SK-N-SH (cell line): ENCODE measurements around the gene SLC5A7. TPM values are rescaled to one million over a fixed set of nuclear protein-coding genes. Genes with fewer than 3 reads are reported as not detected.

Experiments
- CTCF ChIA-PET: fragments of 300-600, 350-600 bp; formaldehyde crosslinking; extraction: SDS; loops from one replicate; lab custom pipeline; 2021; lab: Yijun Ruan, JAX
- POLR2A ChIA-PET: fragments of 350-600 bp; sonication (Branson Sonifier 250); formaldehyde crosslinking; extraction: SDS; loops from one replicate; lab custom pipeline; 2020; ENCODE audit warnings: antibody characterized with exemption, inconsistent platforms; lab: Yijun Ruan, JAX
- DNase-seq: peaks from one replicate; pipeline ENCODE4 v3.0.0; 2012
- H2AFZ ChIP-seq: fragments of 200-600 bp; sonication (generic); 2 replicates; pipeline ENCODE4 v1.8.1; 2016; ENCODE audit warnings: antibody characterized with exemption, mild to moderate bottlenecking, low read depth
- H3F3A ChIP-seq: fragments of 200-600 bp; sonication (generic); replicated peaks from 2 replicates; pipeline ENCODE3; 2016; ENCODE audit warnings: antibody characterized with exemption, mild to moderate bottlenecking; ENCODE audit not compliant: insufficient read depth
- H3K27ac ChIP-seq, 2 experiments: fragments of 200-500 bp in 1 of 2; fragments of 200-600 bp in 1 of 2; sonication (Bioruptor generic) in 1 of 2; sonication (generic), shearing (Covaris generic) in 1 of 2; 2 replicates each; pipeline versions ENCODE4 v1.5.1 to v1.6.1; 2014 to 2016; ENCODE audit warnings: low read depth in 2 of 2, inconsistent platforms in 1 of 2, low read length in 1 of 2, mild to moderate bottlenecking in 1 of 2, mixed read lengths in 1 of 2
- H3K27me3 ChIP-seq: fragments of 200-600 bp; sonication (generic), shearing (Covaris generic); 2 replicates; pipeline ENCODE4 v1.6.1; 2016; ENCODE audit warnings: mixed run types; ENCODE audit not compliant: insufficient read depth
- H3K36me3 ChIP-seq, 2 experiments: fragments of 200-500 bp in 1 of 2; fragments of 200-600 bp in 1 of 2; sonication (Bioruptor generic) in 1 of 2; sonication (generic) in 1 of 2; replicated peaks in 1 of 2; 2 replicates each; pipeline versions ENCODE3 to v1.5.1; 2014 to 2016; ENCODE audit warnings: low read length in 1 of 2, mild to moderate bottlenecking in 1 of 2; ENCODE audit not compliant: insufficient read depth in 2 of 2, control insufficient read depth in 1 of 2
- H3K4me1 ChIP-seq, 2 experiments: fragments of 200-500 bp in 1 of 2; fragments of 200-600 bp in 1 of 2; sonication (Bioruptor generic) in 1 of 2; sonication (generic), shearing (Covaris generic) in 1 of 2; 2 replicates each; pipeline versions ENCODE4 v1.5.1 to v1.6.1; 2014 to 2016; ENCODE audit warnings: low read depth in 1 of 2, low read length in 1 of 2, mixed run types in 1 of 2; ENCODE audit not compliant: insufficient read depth in 2 of 2, control insufficient read depth in 1 of 2
- H3K4me2 ChIP-seq: fragments of 200-600 bp; sonication (generic), shearing (Covaris generic); 2 replicates; pipeline ENCODE4 v1.6.1; 2017; ENCODE audit warnings: mixed run types
- H3K4me3 ChIP-seq, 2 experiments: fragments of 200-500 bp in 1 of 2; fragments of 200-600 bp in 1 of 2; sonication (Bioruptor generic) in 1 of 2; sonication (generic), shearing (Covaris generic) in 1 of 2; 2 replicates each; pipeline versions ENCODE4 v1.5.1 to v1.8.1; 2014 to 2016; ENCODE audit warnings: low read depth in 2 of 2, inconsistent platforms in 1 of 2, low read length in 1 of 2, mild to moderate bottlenecking in 1 of 2, mixed read lengths in 1 of 2, moderate library complexity in 1 of 2
- H3K79me2 ChIP-seq: fragments of 200-600 bp; sonication (generic); 2 replicates; pipeline ENCODE4 v1.8.1; 2017; ENCODE audit warnings: mild to moderate bottlenecking; ENCODE audit not compliant: insufficient read depth
- H3K9ac ChIP-seq: fragments of 200-600 bp; sonication (generic); 2 replicates; pipeline ENCODE4 v1.6.1; 2017; ENCODE audit warnings: mixed run types
- H3K9me2 ChIP-seq: fragments of 200-600 bp; sonication (generic); 2 replicates; pipeline ENCODE4 v1.6.1; 2017; ENCODE audit warnings: mixed run types
- H3K9me3 ChIP-seq: fragments of 200-600 bp; sonication (generic); 2 replicates; pipeline ENCODE4 v1.6.1; 2017; ENCODE audit warnings: mixed run types, mild to moderate bottlenecking, moderate library complexity
- H4K20me1 ChIP-seq: fragments of 200-600 bp; sonication (generic); 2 replicates; pipeline ENCODE4 v1.6.1; 2017; ENCODE audit warnings: mild to moderate bottlenecking, mixed run types; ENCODE audit not compliant: insufficient read depth
- CHD2 ChIP-seq: fragments of 150-350 bp; IDR thresholded peaks from 2 replicates; pipeline ENCODE4 v1.6.1; 2018; ENCODE audit warnings: low read length; ENCODE audit not compliant: partially characterized antibody
- ELF1 ChIP-seq: IDR thresholded peaks from 2 replicates; pipeline ENCODE4 v1.4.0; 2012
- FOXM1 ChIP-seq: IDR thresholded peaks from 2 replicates; pipeline ENCODE4 v1.4.0; 2012; ENCODE audit warnings: low read depth, mild to moderate bottlenecking
- GATA2 ChIP-seq: sonication (generic); formaldehyde crosslinking; IDR thresholded peaks from 2 replicates; pipeline ENCODE4 v1.5.0; 2020; ENCODE audit warnings: mild to moderate bottlenecking, missing genetic modification reagents
- MXI1 ChIP-seq: IDR thresholded peaks from 2 replicates; pipeline ENCODE4 v1.6.1; 2012; ENCODE audit warnings: mild to moderate bottlenecking, low read depth, low read length, improper control_type of control experiment
- NFIC ChIP-seq: IDR thresholded peaks from 2 replicates; pipeline ENCODE4 v1.4.0; 2012; ENCODE audit warnings: borderline replicate concordance
- NRF1 ChIP-seq: IDR thresholded peaks from 2 replicates; pipeline ENCODE4 v1.6.1; 2012; ENCODE audit warnings: low read depth, mild to moderate bottlenecking, low read length
- RAD21 ChIP-seq: IDR thresholded peaks from 2 replicates; pipeline ENCODE4 v1.6.1; 2012; ENCODE audit warnings: mild to moderate bottlenecking, low read length
- RCOR1 ChIP-seq: fragments of 150-350 bp; IDR thresholded peaks from 2 replicates; pipeline ENCODE4 v1.6.1; 2017; ENCODE audit warnings: antibody characterized with exemption, low read length
- SIN3A ChIP-seq: IDR thresholded peaks from 2 replicates; pipeline ENCODE4 v1.6.1; 2012; ENCODE audit warnings: low read depth, mild to moderate bottlenecking, low read length, moderate library complexity, borderline replicate concordance
- WGBS: methylation state at CpG from one replicate; pipeline ENCODE4 v1.1.6; 2017; ENCODE audit warnings: low lambda C conversion rate; 5-methylcytosine and 5-hydroxymethylcytosine counted together
- polyA plus RNA-seq, 3 experiments: library from polyadenylated mRNA; depleted of rRNA; stranded (reverse); fragments of >200 nt; gene quantifications; 2 replicates each; pipeline ENCODE4 v1.2.3, GENCODE V29; 2012
- TF ChIP-seq, protein P1 (sequence below): fragments of 150-350 bp; IDR thresholded peaks from 2 replicates; pipeline ENCODE4 v1.6.1; 2016; ENCODE audit warnings: mild to moderate bottlenecking, low read depth, low read length
- TF ChIP-seq, protein P2 (sequence below): fragments of 200-600 bp; sonication (generic); IDR thresholded peaks from 2 replicates; pipeline ENCODE4 v1.6.1; 2017; ENCODE audit warnings: antibody characterized with exemption, mild to moderate bottlenecking, moderate library complexity
- TF ChIP-seq, protein P3 (sequence below): IDR thresholded peaks from 2 replicates; pipeline ENCODE4 v1.4.0; 2012; ENCODE audit warnings: low read depth

The SLC5A7 gene
- polyA plus RNA-seq, 1 of the 3 experiments (the other 2 are of a cell fraction) = 0.12 TPM

DNA sequence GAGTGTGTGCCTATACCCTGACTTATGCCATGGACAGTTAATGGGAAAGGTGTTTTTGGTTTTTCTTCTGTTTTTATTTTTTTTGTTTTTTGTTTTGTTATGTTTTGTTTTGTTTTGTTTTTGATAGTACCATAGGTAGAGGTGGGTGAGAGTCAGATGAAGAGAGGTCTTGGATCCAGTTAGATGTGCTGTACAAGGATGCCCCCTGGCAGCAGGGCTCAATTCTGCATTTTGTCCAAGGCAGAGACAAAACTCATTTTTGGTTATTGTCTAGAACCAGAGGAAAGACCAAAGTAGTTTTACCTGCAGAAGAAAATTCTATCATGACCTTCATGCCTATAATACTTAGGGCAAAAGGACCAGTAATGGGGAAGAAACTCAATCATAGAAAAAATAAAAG is 48.5 kb downstream of the SLC5A7 start:
- TF ChIP-seq FOXM1 = no peak
- peak; percentile 49 for TF ChIP-seq RAD21
- no peak for TF ChIP-seq NRF1
- no peak for TF ChIP-seq ELF1
- DNase-seq = no peak

DNA sequence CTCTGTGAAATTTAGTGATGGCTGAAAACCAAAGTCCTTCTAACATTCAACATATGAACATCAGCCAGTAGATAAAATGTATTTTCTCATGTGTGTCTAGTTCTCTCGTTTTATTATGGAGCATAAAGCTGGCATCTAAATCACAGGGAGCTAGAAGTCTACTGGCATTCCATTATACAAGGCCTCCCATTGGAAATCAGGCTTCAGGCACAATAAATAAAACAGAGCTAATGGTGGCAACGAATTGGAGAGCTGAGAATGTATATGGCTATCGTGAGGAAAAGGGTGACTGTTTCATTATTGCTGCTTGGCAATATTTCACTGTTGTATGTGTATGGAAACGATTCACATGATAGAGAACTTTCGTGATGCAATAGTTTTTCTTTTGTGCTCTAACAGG is 62.4 kb downstream of the SLC5A7 start:
- 21% methylated on average over 5 of the region's 5 CpGs for WGBS

More for the DNA sequence above, 48.5 kb downstream of the SLC5A7 start:
- H3K9me3 ChIP-seq = no peaks in the 10 kb centered on the region
- no peaks in the 10 kb centered on the region for H3K27me3 ChIP-seq
- no peak overlapping the region for H3K4me3 ChIP-seq
- H3K9ac ChIP-seq = no peak overlapping the region
- H3K4me1 ChIP-seq = no peaks in the 10 kb centered on the region
- H3K79me2 ChIP-seq = no peaks in the 10 kb centered on the region
- H3K4me2 ChIP-seq = no peak overlapping the region
- H3K9me2 ChIP-seq = no peaks in the 10 kb centered on the region
- no peak overlapping the region for H2AFZ ChIP-seq
- ChIA-PET CTCF (interaction anchor here (0.6 kb wide), 1 partner anchor 9 kb away, joined by 4 read pairs; no protein-coding TSS in a partner anchor), POLR2A (no interaction called here)
- H3K27ac ChIP-seq = no peak overlapping the region
- H4K20me1 ChIP-seq = no peaks in the 10 kb centered on the region
- no peaks in the 10 kb centered on the region for H3F3A ChIP-seq
- no peaks in the 10 kb centered on the region for H3K36me3 ChIP-seq

More for the DNA sequence above, 62.4 kb downstream of the SLC5A7 start:
- H3K4me2 ChIP-seq = no peak overlapping the region
- ChIA-PET POLR2A (no interaction called here), CTCF (interaction anchor here (0.6 to 0.7 kb wide), 2 partner anchors 63 to 1267 kb away, joined by 3 read pairs; no protein-coding TSS in a partner anchor)
- no peaks in the 10 kb centered on the region for H3K4me1 ChIP-seq
- no peaks in the 10 kb centered on the region for H3F3A ChIP-seq
- H4K20me1 ChIP-seq = no peaks in the 10 kb centered on the region
- H3K4me3 ChIP-seq = no peak overlapping the region
- H3K36me3 ChIP-seq = no peaks in the 10 kb centered on the region
- no peaks in the 10 kb centered on the region for H3K9me3 ChIP-seq
- no peaks in the 10 kb centered on the region for H3K79me2 ChIP-seq
- no peak for DNase-seq
- TF ChIP-seq MXI1 (no peak), SIN3A (no peak), GATA2 (CRISPR knock-in tag) (no peak), NFIC (no peak), RCOR1 (no peak), CHD2 (no peak), RAD21 (no peak)
- TF ChIP-seq, protein P1, sequence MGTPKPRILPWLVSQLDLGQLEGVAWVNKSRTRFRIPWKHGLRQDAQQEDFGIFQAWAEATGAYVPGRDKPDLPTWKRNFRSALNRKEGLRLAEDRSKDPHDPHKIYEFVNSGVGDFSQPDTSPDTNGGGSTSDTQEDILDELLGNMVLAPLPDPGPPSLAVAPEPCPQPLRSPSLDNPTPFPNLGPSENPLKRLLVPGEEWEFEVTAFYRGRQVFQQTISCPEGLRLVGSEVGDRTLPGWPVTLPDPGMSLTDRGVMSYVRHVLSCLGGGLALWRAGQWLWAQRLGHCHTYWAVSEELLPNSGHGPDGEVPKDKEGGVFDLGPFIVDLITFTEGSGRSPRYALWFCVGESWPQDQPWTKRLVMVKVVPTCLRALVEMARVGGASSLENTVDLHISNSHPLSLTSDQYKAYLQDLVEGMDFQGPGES = no peak
- TF ChIP-seq, protein P2, sequence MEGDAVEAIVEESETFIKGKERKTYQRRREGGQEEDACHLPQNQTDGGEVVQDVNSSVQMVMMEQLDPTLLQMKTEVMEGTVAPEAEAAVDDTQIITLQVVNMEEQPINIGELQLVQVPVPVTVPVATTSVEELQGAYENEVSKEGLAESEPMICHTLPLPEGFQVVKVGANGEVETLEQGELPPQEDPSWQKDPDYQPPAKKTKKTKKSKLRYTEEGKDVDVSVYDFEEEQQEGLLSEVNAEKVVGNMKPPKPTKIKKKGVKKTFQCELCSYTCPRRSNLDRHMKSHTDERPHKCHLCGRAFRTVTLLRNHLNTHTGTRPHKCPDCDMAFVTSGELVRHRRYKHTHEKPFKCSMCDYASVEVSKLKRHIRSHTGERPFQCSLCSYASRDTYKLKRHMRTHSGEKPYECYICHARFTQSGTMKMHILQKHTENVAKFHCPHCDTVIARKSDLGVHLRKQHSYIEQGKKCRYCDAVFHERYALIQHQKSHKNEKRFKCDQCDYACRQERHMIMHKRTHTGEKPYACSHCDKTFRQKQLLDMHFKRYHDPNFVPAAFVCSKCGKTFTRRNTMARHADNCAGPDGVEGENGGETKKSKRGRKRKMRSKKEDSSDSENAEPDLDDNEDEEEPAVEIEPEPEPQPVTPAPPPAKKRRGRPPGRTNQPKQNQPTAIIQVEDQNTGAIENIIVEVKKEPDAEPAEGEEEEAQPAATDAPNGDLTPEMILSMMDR = no peak
- TF ChIP-seq, protein P3, sequence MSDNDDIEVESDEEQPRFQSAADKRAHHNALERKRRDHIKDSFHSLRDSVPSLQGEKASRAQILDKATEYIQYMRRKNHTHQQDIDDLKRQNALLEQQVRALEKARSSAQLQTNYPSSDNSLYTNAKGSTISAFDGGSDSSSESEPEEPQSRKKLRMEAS = no peak
- TF ChIP-seq, all 33 proteins: peak for 0
- no peak overlapping the region for H3K9ac ChIP-seq
- H3K27me3 ChIP-seq = no peaks in the 10 kb centered on the region
- H2AFZ ChIP-seq = no peak overlapping the region
- H3K9me2 ChIP-seq = no peaks in the 10 kb centered on the region
- no peak overlapping the region for H3K27ac ChIP-seq
